Urinary bladder (tissue), 4 donors: ENCODE data around the gene STX4. TPM values are rescaled to one million over a fixed set of nuclear protein-coding genes. Genes with fewer than 3 reads are reported as not detected.
A peak's percentile ranks its signal among the peaks of the same experiment; 100 is the strongest.

Experiments
- DNase-seq: peaks from one replicate; pipeline ENCODE4 v3.0.0-alpha.2; 2015; ENCODE audit errors: extremely low spot score
- H3K27ac ChIP-seq: one replicate; pipeline ENCODE4 v1.5.1; 2013; ENCODE audit warnings: low read depth, mild to moderate bottlenecking, moderate library complexity
- H3K36me3 ChIP-seq: one replicate; pipeline ENCODE4 v1.6.1; 2013; ENCODE audit warnings: mild to moderate bottlenecking, moderate library complexity; ENCODE audit not compliant: insufficient read depth
- H3K4me1 ChIP-seq: one replicate; pipeline ENCODE4 v1.6.1; 2013; ENCODE audit warnings: mild to moderate bottlenecking, moderate library complexity; ENCODE audit not compliant: insufficient read depth
- H3K4me3 ChIP-seq: one replicate; pipeline ENCODE4 v1.5.1; 2013; ENCODE audit warnings: low read depth, low read length
- WGBS: extraction: QIAGEN DNeasy Blood & Tissue Kit; methylation state at CpG from one replicate; pipeline ENCODE4 v1.1.7; 2013; 5-methylcytosine and 5-hydroxymethylcytosine counted together
- polyA plus RNA-seq: library from polyadenylated mRNA; stranded (reverse); fragments of 200-250 nt; gene quantifications from one replicate; pipeline ENCODE4 v1.2.3, GENCODE V29; 2013
- total RNA-seq: library from RNA; depleted of rRNA; stranded (reverse); fragments of >200 nt; gene quantifications from one replicate; pipeline ENCODE4 v1.2.3, GENCODE V29; 2014
- donor health status: healthy with polysubstance abuse.
- donor health status: healthy.

STX4 gene
- total and polyA plus RNA-seq, 2 donors: 18.0 to 68.2 TPM

DNA sequence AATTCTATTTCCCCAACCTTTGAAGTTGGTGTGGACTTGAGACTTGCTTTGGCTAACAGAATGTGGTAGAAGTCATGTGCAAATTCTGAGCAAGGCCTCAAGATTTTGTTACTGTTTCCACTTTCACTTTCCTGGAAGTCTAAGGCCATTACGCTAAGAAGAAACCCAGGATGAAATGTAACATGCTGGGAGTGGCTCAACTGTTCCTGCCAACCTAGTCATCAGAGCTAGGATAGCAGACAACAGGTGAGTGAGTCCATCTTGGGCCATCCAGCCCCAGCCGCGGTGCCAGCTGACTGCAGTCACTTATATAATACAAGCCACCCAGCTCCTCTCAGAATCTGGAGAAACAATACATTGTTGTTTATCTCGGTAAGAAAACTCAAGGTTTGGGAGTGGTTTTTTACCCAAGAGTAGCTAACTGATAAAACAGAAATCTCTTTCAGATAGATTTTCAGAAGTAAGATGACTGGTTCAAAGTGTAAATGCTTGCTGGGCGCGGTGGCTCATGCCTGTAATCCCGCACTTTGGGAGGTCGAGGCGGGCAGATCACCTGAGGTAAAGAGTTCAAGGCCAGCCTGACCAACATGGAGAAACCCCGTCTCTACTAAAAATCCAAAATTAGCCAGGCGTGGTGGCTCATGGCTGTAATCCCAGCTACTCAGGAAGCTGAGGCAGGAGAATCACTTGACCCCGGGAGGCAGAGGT, 10.7 kb upstream of the STX4 start:
- no peaks in the 10 kb centered on the region for H3K4me1 ChIP-seq
- H3K36me3 ChIP-seq: no peaks in the 10 kb centered on the region
- H3K27ac ChIP-seq: no peak overlapping the region
- H3K4me3 ChIP-seq: no peak overlapping the region
- no peak for DNase-seq
- WGBS: 82% methylated on average over 12 of the region's 12 CpGs

DNA sequence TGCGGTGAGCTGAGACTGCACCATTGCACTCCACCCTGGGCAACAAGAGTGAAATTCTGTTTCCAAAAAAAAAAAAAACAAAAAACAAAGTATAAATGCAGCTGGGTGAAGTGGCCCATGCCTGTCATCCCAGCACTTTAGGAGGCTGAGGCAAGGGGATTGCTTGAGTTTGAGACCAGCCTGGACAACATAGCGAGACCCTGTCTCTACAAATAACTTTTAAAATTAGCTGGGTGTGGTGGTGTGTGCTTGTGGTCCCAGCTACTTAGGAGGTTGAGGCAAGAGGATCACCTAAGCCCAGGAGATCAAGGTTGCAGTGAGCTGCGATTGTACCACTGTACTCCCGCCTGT, 10.1 kb upstream of the STX4 start:
- 90% methylated on average over 4 of the region's 4 CpGs for WGBS
- Histone ChIP-seq H3K4me1 (no peaks in the 10 kb centered on the region), H3K36me3 (no peaks in the 10 kb centered on the region), H3K4me3 (no peak overlapping the region), H3K27ac (no peak overlapping the region)
- no peak for DNase-seq

DNA sequence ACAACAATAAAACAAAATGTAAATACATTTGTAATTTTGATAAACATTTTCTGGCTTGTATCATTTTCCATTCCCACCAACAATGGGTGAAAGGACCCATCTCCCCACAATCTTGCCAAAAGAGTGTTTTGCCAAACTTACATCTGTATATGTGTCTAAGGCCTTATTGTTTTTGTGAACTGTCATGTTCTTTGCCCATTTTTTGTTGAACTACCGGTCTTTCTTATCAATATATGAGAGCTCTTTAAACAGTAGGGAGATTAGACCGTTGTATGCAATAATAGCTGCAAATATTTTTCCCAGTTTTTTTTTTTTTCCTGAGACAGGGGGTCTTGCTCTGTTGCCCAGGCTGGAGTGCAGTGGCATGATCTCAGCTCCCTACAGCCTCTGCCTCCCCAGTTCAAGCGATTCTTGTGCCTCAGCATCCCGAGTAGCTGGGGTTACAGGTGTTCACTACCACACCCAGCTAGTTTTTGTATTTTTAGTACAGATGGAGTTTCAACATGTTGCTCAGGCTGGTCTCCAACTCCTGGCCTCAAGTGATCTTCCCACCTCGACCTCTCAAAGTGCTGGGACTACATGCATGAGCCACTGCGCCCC, 9.6 kb upstream of the STX4 start:
- 64% methylated on average over 6 of the region's 6 CpGs for WGBS

DNA sequence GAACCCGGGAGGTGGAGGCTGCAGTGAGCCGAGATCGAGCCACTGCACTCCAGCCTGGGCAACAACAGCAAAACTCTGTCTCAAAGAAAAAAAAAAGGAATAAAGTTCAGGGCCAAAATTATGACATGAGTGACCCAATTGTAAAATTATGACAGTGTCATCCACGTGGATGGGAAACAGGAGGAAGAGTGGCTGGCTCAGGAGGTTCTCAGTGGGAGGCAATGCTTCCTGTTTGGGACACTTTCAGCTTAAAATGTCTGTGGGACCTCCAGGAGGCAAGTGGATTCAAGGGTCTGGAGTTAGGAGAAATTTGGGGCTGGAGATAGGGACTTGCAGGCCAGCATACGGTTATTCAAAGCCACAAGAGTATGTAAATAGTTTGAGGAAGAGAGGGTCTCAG, 8.0 kb upstream of the STX4 start:
- no peaks in the 10 kb centered on the region for H3K4me1 ChIP-seq
- H3K36me3 ChIP-seq: no peaks in the 10 kb centered on the region
- DNase-seq: no peak
- H3K4me3 ChIP-seq: no peak overlapping the region
- no peak overlapping the region for H3K27ac ChIP-seq
- 79% methylated on average over 5 of the region's 5 CpGs for WGBS

More for the DNA sequence above, 9.6 kb upstream of the STX4 start:
- DNase-seq: no peak
- Histone ChIP-seq H3K27ac (no peak overlapping the region), H3K36me3 (no peaks in the 10 kb centered on the region), H3K4me1 (no peaks in the 10 kb centered on the region), H3K4me3 (no peak overlapping the region)

DNA sequence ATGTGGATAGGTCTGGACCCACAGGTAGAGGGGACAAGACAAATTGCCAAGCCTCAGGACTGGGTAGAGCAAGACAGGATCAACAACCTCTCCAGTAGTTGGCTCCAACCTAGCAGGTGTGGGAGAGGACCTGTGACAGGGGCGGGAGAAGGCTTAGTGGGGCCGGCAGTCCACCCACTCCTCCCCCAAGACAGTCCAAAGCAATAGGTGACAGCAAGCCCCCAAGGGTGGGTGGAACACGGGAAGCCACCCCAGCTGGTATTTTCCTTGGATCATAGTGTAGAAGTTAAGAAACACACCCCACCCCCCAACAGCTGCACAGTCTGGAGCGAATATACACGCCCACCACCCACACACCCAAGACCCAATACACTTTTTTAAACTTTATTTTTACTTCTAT, 4.1 kb upstream of the STX4 start:
- WGBS: 77% methylated on average over 5 of the region's 5 CpGs
- H3K4me1 ChIP-seq: no peaks in the 10 kb centered on the region
- H3K4me3 ChIP-seq: no peak overlapping the region

DNA sequence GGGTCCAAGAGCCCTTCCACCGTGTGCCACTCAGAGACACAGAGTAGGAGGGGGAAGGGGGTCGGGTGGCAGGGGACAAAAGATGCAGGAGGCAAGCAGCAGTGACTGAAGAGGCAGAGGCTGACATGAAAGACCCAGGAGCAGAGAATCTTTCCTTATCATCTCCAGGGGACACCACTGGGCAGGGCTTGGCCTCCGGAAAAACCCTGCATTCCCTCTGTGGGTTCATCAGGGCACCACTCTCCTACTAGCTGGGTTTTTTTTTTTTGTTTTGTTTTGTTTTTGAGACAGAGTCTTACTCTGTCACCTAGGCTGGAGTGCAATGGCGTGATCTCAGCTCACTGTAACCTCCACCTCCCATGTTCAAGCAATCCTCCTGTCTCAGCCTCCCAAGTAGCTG, 2.1 kb upstream of the STX4 start:
- Histone ChIP-seq H3K4me3 (no peak overlapping the region), H3K27ac (no peak overlapping the region), H3K36me3 (no peaks in the 10 kb centered on the region), H3K4me1 (no peaks in the 10 kb centered on the region)
- 79% methylated on average over 4 of the region's 4 CpGs for WGBS
- DNase-seq: no peak

More for the DNA sequence above, 4.1 kb upstream of the STX4 start:
- no peaks in the 10 kb centered on the region for H3K36me3 ChIP-seq
- no peak overlapping the region for H3K27ac ChIP-seq
- no peak for DNase-seq

DNA sequence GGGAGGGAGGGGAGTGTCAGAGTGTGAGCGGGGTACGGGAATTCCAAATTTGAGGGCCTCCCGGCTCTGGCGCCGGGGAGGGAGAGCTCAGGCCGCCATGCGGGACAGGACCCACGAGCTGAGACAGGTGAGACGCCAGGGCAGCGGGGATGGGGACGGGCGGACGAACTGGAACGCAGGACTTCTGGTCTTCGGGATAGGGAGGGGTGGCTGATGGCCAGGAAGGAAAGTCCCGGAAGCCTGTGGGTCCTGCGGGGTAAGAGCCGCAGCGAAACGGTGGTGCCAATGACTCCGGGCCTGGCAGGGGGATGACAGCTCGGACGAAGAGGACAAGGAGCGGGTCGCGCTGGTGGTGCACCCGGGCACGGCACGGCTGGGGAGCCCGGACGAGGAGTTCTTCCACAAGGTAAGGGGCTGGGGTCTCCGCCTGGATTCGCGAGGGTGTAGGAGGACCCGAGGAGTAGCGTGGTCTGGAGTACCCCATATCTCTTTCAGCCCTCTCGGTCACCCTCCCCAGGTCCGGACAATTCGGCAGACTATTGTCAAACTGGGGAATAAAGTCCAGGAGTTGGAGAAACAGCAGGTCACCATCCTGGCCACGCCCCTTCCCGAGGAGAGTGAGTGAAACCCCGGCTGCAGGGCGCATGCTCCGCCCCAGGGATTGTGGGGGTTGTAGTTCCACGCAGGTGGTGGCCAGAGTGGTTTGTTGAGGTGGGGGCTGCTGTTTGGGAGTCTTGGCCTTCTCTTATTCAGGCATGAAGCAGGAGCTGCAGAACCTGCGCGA, 543 bp downstream of the STX4 start:
- Histone ChIP-seq H3K36me3 (no peaks in the 10 kb centered on the region), H3K4me3 (peak overlapping the region; percentile 90), H3K4me1 (no peaks in the 10 kb centered on the region), H3K27ac (peak overlapping the region; percentile 75)
- DNase-seq: peak; percentile 57
- under 1% methylated on average over 47 of the region's 47 CpGs for WGBS

DNA sequence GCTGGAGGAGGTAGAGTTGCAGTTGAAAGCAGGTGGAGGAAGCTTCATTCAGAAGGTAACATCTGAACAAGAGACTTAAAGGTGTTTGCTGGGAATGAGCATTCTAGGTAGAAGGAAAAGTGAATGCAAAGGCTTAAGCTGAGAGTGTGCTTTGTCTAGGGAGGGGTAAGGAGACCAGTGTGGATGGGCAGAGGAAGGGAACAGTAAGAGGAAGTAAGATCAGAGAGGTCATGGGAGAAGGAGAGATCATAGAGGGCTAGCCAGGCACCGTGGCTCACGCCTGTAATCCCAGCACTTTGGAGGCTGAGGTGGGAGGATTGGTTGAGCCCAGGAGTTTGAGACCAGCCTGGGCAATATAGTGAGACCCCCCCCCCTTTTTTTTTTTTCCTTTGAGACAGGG, 3.3 kb downstream of the STX4 start:
- no peak for DNase-seq

DNA sequence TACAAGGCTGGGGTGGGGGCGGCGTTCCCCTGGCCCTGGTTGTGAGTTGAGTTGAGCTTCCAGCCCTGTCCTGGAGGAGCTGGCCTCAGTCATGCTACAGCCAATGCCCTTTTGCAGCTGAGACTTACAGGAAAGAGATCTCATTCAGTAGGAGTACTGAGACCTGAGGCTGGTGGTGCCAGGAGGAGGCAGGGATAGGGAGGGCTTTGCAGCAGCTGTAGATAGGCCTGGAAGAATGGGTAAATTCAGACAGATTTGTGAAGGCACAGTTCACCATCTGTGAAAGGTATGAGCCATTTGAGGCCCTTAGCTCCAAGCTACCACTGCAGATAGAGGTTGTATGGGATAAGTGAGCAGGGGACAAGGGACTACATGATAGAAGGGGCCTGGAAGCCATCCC, 5.6 kb downstream of the STX4 start:
- Histone ChIP-seq H3K4me3 (no peak overlapping the region), H3K27ac (no peak overlapping the region), H3K4me1 (no peaks in the 10 kb centered on the region), H3K36me3 (no peaks in the 10 kb centered on the region)
- DNase-seq: no peak
- 95% methylated on average over 2 of the region's 2 CpGs for WGBS

More for the DNA sequence above, 3.3 kb downstream of the STX4 start:
- H3K36me3 ChIP-seq: no peaks in the 10 kb centered on the region
- 61% methylated on average over 2 of the region's 2 CpGs for whole genome bisulfite sequencing
- no peak overlapping the region for H3K27ac ChIP-seq
- H3K4me1 ChIP-seq: no peaks in the 10 kb centered on the region
- no peak overlapping the region for H3K4me3 ChIP-seq

DNA sequence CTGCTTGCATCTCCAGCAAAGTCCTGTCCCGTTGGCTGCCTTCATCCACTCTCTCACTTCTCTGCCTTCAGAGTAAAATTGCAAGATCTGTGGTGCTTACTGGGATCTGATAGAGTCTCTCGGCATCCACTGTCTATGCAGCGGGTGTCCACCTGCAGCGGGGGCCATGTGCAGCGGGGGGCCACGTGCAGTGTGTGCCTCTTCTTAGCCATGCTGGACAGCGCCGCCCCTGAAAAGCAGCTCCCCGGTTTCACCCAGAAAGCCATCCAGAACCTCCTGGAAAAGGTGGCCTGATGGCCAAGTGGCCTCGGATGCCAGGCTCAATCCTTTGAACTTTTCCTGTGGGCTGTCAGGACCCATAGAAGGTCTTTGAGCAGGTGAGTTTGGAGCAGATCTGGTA, 9.5 kb downstream of the STX4 start:
- Histone ChIP-seq H3K27ac (no peak overlapping the region), H3K4me3 (no peak overlapping the region), H3K4me1 (no peaks in the 10 kb centered on the region), H3K36me3 (no peaks in the 10 kb centered on the region)
- no peak for DNase-seq
- 88% methylated on average over 10 of the region's 10 CpGs for WGBS

DNA sequence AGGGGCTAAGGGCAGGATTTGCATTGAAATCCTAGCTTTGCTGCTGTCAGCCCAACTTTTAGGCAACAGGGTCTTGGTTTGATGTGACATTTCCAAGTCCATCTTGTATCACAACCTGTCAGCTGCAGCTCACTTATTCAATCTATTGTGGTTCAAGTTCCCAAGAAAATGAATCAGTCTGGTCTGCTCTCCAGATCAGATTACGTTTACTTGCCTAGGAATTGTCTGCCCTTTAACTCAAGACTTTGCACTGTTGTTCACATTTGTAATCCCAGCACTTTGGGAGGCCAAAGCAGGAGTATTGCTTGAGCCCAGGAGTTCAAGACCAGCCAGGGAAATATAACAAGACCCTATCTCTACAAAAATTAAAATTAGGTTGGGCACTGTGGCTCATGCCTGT, 10.0 kb downstream of the STX4 start:
- Histone ChIP-seq H3K4me3 (no peak overlapping the region), H3K4me1 (no peaks in the 10 kb centered on the region), H3K27ac (no peak overlapping the region), H3K36me3 (no peaks in the 10 kb centered on the region)
- DNase-seq: no peak
- 93% methylated on average over 1 of the region's 1 CpG for WGBS

DNA sequence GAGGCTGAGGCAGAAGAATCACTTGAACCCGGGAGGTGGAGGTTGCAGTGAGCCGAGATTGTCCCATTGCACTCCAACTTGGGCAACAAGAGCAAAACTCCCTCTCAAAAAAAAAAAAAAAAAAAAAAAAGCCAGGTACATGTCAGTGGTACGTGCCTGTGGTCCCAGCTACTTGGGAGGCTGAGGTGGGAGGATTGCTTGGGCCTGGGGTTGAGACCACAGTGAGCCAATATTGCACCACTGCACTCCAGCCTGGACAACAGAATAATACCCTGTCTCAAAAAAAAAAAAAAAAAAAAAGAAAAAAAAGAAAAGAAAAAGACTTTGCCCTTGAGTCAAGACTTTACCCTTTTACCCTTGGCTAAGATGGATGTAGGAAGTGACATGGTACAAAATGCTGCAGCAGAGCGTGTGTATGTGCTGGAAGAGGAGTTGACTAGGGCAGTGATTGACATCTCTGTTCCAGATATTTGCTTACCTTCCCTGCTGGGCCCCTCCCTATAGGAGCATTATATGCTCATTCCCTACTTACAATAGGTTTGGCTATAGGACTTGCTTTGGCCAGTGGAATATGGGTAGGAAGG, 10.6 kb downstream of the STX4 start:
- Histone ChIP-seq H3K27ac (no peak overlapping the region), H3K36me3 (no peaks in the 10 kb centered on the region), H3K4me3 (no peak overlapping the region), H3K4me1 (no peaks in the 10 kb centered on the region)
- 90% methylated on average over 4 of the region's 4 CpGs for WGBS
- no peak for DNase-seq

DNA sequence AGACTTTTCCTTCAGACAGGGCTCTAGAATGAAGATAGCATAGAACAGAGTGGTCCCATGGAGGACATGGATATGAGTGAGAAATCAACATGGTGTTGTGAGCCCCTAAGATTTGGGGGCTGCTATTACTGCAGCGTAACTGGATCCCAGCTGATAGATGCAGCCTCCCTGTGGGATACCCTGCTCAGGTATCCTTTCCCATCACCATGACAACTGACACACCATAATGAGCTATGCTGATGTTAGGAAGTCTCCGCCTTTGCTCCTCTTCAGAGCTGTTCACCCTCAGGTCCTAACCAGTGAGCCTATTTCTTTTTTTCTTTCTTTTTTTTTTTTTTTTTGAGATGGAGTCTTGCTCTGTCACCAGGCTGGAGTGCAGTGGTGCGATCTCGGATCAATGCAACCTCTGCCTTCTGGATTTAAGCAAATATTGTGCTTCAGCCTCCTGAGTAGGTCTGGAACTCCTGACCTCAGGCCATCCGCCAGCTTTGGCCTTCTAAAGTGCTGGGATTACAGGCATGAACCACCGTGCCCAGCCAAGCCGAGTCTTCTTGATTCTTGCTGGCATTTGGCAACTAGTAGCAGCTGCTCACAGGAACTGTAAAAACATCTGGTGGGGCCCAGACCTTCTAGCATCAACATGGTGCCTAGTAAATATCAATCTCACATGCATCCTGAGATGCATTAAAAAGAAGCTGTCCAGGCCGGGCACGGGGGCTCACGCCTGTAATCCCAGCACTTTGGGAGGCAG, 17.1 kb downstream of the STX4 start:
- Histone ChIP-seq H3K4me1 (no peaks in the 10 kb centered on the region), H3K36me3 (no peaks in the 10 kb centered on the region), H3K27ac (no peak overlapping the region), H3K4me3 (no peak overlapping the region)
- DNase-seq: no peak
- 52% methylated on average over 10 of the region's 10 CpGs for WGBS
